IPS-20b (cell line): ENCODE data around the gene SETD3.

Source experiments
- H3K27ac ChIP-seq: one replicate; pipeline ENCODE4 v1.5.1; 2013; ENCODE audit warnings: low read length
- H3K27me3 ChIP-seq: 2 replicates; pipeline ENCODE4 v1.6.1; 2013; ENCODE audit warnings: mild to moderate bottlenecking, low read length, inconsistent platforms; ENCODE audit not compliant: insufficient read depth
- H3K36me3 ChIP-seq: 2 replicates; pipeline ENCODE4 v1.6.1; 2013; ENCODE audit warnings: low read depth, mild to moderate bottlenecking, inconsistent platforms, low read length, moderate library complexity; ENCODE audit not compliant: insufficient read depth
- H3K4me1 ChIP-seq: 2 replicates; pipeline ENCODE4 v1.6.1; 2013; ENCODE audit warnings: mild to moderate bottlenecking, control low read depth, inconsistent platforms, low read length, moderate library complexity; ENCODE audit not compliant: insufficient read depth
- H3K4me3 ChIP-seq: 2 replicates; pipeline ENCODE4 v1.5.1; 2013; ENCODE audit warnings: mild to moderate bottlenecking, low read length, inconsistent platforms
- H3K9ac ChIP-seq: 2 replicates; pipeline ENCODE4 v1.6.1; 2013; ENCODE audit warnings: low read depth, mild to moderate bottlenecking, inconsistent platforms, low read length, moderate library complexity
- H3K9me3 ChIP-seq: 2 replicates; pipeline ENCODE4 v1.6.1; 2013; ENCODE audit warnings: mild to moderate bottlenecking, low read depth, low read length, inconsistent platforms; ENCODE audit not compliant: insufficient read depth

SETD3 gene

DNA sequence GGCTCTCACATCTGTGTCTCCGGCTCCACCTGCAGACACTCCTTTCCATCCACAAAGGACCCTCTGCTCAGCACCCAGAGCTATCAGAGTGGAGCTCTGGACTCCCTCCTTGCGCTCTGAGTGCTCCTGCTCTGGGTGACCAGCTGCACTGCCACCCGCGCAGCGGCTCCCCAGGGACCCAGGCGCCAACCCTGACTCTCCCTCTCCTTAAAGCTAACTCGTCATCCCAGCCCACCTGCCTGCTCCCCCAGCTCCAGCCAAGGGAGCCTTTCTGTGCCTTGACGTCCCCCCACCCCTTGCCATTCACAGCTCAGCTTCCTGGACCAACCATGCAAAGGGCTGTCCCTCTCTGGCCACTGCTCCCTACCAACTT lies 99.0 kb downstream of the SETD3 start:
- H3K4me1 ChIP-seq: peaks cover 6% of the 10 kb centered on the region; the same call in 1 of the 2 replicates
- no peak overlapping the region for H3K27ac ChIP-seq
- no peaks in the 10 kb centered on the region for H3K36me3 ChIP-seq
- H3K27me3 ChIP-seq: no peaks in the 10 kb centered on the region
- peaks cover 4% of the 10 kb centered on the region; the same call in 1 of the 2 replicates for H3K9me3 ChIP-seq
- no peak overlapping the region for H3K9ac ChIP-seq
- no peak overlapping the region for H3K4me3 ChIP-seq

GRCh38 chr14:99380991-99381687 lies 99.5 kb downstream of the SETD3 start:
- Histone ChIP-seq H3K9me3 (peaks cover 4% of the 10 kb centered on the region; the same call in 1 of the 2 replicates), H3K36me3 (no peaks in the 10 kb centered on the region), H3K27me3 (no peaks in the 10 kb centered on the region), H3K27ac (no peak overlapping the region), H3K4me1 (peaks cover 6% of the 10 kb centered on the region; the same call in 1 of the 2 replicates), H3K4me3 (no peak overlapping the region), H3K9ac (no peak overlapping the region)

DNA sequence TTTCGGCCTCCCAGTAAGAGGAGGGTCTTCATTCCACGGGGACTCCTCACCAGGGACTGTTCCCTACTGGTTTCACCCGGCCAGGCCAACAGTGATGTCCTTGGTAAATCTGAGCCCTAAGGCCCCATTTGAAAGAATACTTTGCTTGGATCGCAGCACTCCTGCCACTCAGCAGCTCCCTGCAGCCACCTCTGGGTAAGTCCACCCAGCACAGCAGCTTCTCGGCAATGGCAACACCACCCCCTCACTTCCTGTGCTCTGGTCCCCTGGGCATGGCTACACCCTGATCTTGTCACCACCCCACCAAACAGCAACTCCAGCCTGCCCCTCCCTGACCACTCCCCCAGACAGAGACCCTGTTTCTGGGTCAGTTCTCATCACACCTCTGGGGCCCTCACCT lies 100.3 kb downstream of the SETD3 start:
- Histone ChIP-seq H3K4me3 (no peak overlapping the region), H3K9ac (no peak overlapping the region), H3K27me3 (no peaks in the 10 kb centered on the region), H3K4me1 (peaks cover 6% of the 10 kb centered on the region; the same call in 1 of the 2 replicates), H3K36me3 (no peaks in the 10 kb centered on the region), H3K9me3 (no peaks in the 10 kb centered on the region), H3K27ac (no peak overlapping the region)

GRCh38 chr14:99378782-99379214 lies 101.9 kb downstream of the SETD3 start:
- H3K4me3 ChIP-seq: no peak overlapping the region
- no peaks in the 10 kb centered on the region for H3K27me3 ChIP-seq
- no peaks in the 10 kb centered on the region for H3K36me3 ChIP-seq
- H3K4me1 ChIP-seq: peaks cover 2% of the 10 kb centered on the region; the same call in 1 of the 2 replicates
- H3K9ac ChIP-seq: no peak overlapping the region
- no peaks in the 10 kb centered on the region for H3K9me3 ChIP-seq
- H3K27ac ChIP-seq: no peak overlapping the region

GRCh38 chr14:99377951-99378350 lies 102.7 kb downstream of the SETD3 start:
- Histone ChIP-seq H3K27me3 (no peaks in the 10 kb centered on the region), H3K9ac (no peak overlapping the region), H3K27ac (no peak overlapping the region), H3K4me3 (no peak overlapping the region), H3K9me3 (no peaks in the 10 kb centered on the region), H3K4me1 (no peaks in the 10 kb centered on the region), H3K36me3 (no peaks in the 10 kb centered on the region)

- H3K27ac ChIP-seq: no peak overlapping the region
- no peaks in the 10 kb centered on the region for H3K9me3 ChIP-seq
- no peaks in the 10 kb centered on the region for H3K4me1 ChIP-seq
- H3K27me3 ChIP-seq: no peaks in the 10 kb centered on the region
- H3K9ac ChIP-seq: no peak overlapping the region
- H3K4me3 ChIP-seq: no peak overlapping the region
- H3K36me3 ChIP-seq: no peaks in the 10 kb centered on the region
Measured at GRCh38 chr14:99374964-99375363, 105.7 kb downstream of the SETD3 start.

DNA sequence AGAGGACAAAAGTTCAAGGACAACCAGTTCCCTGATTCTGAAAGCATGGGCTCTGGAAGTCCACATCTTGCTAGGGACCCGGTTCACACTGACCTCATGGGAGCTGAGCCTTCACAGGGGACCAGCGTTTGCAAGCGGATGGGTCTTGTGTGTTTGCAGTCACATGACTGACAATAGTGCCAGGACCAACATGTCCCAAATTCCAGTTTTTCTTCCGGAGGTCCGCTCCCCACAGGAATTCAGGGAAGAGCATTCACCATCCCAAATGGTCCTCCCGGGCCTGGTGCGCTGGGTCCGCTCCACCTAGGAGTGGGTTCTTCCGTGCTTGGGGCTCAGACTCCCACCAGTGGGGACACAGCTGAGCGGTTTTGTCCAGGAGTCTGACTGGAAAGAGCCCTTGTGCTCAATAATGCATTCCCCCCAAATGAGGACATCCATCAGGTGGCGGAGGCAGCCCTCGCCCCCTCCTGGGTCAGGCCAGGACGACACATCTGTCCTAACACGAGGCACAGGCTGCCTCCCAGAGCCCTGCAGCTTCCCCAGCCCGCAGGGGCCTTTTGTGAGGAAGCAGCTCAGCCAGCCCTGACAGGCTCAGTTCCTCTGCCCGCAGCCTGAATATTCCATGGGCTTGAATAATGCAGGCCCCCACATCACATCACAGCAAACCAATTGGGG lies 116.9 kb downstream of the SETD3 start:
- Histone ChIP-seq H3K4me1 (peaks cover 5% of the 10 kb centered on the region; the same call in 1 of the 2 replicates), H3K9me3 (no peaks in the 10 kb centered on the region), H3K27me3 (no peaks in the 10 kb centered on the region; the same call in 1 of the 2 replicates), H3K36me3 (no peaks in the 10 kb centered on the region), H3K4me3 (no peak overlapping the region), H3K9ac (no peak overlapping the region), H3K27ac (no peak overlapping the region)

DNA sequence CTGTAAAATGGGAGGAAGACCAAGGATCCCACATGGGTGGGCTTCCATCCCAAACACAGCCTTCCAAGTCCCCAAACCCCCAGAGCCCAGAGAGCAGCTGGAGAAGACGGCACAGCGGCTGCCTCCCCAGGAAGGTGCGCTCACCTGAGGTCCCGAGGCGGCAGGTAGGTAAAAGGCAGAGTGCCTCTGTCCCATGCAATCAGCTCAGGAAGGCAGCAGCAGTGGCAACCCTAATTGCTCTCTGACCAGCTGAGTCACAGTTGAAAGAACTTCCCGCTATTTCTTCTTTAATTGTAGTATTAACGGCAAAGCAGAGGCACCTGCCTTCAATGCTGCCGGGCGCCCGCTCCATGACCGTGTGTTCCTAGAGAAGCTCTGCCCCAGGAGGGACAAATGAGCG lies 117.6 kb downstream of the SETD3 start:
- H3K27ac ChIP-seq: no peak overlapping the region
- H3K27me3 ChIP-seq: no peaks in the 10 kb centered on the region; the same call in 1 of the 2 replicates
- no peaks in the 10 kb centered on the region for H3K9me3 ChIP-seq
- H3K4me3 ChIP-seq: no peak overlapping the region
- no peaks in the 10 kb centered on the region for H3K36me3 ChIP-seq
- H3K4me1 ChIP-seq: peaks cover 5% of the 10 kb centered on the region; the same call in 1 of the 2 replicates
- no peak overlapping the region for H3K9ac ChIP-seq

DNA sequence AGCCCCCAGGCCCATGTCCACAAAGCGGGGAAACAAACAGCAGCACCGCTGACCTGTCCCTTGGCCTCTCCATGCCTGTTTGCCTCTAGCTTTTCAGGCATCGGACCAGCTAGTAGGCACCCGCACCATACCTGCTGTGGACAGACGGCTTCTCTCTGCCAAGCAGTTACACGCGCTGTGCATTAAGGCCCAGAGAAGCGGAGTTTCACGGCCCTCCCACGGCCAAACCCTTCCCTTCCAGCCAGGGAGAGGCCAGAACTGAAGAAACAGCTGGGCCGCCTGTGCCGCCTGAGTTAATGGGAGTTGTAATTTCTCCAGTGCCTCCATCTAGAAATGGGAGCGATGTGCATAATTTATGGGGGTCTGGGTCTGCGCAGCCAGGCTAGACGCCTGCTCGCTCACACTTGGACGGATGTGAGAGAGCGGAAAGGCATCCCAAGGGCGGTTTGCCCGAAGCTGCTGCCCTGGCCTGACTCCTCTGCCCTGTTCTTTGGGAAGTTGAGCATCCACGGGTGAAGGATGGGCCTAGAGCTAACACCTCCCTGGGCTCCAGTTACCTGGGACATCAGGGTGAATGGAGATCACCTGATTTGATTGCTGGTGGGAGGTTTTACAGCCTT lies 119.0 kb downstream of the SETD3 start:
- Histone ChIP-seq H3K36me3 (no peaks in the 10 kb centered on the region), H3K27me3 (no peaks in the 10 kb centered on the region; the same call in 1 of the 2 replicates), H3K4me1 (peaks cover 5% of the 10 kb centered on the region; the same call in 1 of the 2 replicates), H3K9ac (no peak overlapping the region), H3K4me3 (no peak overlapping the region), H3K9me3 (no peaks in the 10 kb centered on the region), H3K27ac (no peak overlapping the region)

DNA sequence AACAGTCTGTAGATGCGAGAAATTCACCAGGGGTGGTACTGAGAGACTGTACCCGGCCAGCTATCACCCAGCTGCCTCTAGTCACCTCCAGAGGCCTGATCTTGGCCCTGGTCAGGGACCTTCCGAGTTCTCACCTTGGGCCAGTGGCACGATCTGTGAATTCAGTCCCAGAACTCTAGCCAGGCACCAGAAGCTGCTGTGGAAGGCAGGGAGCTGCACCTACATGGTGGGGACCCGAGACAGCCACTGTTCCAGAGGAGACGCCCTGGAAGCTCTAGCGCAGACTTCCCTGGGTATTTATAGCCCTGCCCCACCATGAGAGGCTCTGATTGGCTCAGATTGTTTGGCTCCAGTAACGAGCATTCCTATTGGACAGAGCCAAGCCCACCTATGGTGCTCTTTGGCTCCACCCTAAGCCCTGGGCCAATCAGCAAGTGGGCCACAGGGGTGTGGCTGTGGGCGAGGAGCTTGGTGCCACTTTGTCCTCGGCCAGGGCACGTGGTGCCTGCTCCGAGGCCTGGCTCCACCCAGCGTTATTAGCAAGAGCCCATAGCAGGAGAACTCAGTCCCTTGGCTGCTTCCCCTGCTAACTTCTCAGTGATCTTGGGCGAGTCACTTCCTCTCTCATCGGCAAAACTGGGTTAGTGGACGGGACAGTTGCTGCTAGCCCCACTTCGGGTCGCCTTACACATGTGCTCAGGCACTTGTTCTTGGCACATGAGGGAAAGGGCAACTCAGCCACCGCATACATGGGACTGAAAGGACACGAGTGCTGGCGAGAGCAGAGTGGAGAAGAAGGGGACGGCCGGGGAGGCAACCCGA lies 119.7 kb downstream of the SETD3 start:
- Histone ChIP-seq H3K4me1 (peaks cover 5% of the 10 kb centered on the region; the same call in 1 of the 2 replicates), H3K27ac (no peak overlapping the region), H3K36me3 (no peaks in the 10 kb centered on the region), H3K9me3 (no peaks in the 10 kb centered on the region), H3K27me3 (no peaks in the 10 kb centered on the region; the same call in 1 of the 2 replicates), H3K9ac (no peak overlapping the region), H3K4me3 (no peak overlapping the region)

DNA sequence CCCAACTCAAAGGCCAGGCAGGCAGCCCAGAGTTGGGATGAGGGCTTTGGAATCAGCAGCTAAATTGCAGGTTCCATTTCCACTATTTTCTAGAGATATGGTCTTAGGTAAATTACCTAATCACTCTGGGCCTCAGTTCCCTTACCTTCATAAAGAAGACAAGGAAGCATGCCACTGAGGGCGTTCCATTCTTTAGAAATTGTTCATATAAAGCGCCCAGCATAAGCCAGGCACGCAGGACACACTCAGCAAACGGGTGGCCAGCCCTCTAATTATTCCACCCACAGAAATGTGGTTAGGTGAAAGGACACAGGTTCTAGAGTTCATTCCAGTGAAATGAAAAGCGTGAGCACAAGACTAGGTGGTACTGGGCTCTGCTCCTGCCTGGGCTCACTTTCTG lies 120.8 kb downstream of the SETD3 start:
- Histone ChIP-seq H3K36me3 (no peaks in the 10 kb centered on the region), H3K4me1 (peaks cover 5% of the 10 kb centered on the region; the same call in 1 of the 2 replicates), H3K9ac (no peak overlapping the region), H3K4me3 (no peak overlapping the region), H3K9me3 (no peaks in the 10 kb centered on the region), H3K27me3 (no peaks in the 10 kb centered on the region; the same call in 1 of the 2 replicates), H3K27ac (no peak overlapping the region)
